Loucy (cell line): ENCODE data around the gene RMRP.

Source experiments
- EZH2phosphoT487 ChIP-seq: fragments of 200-600 bp; IDR thresholded peaks from 2 replicates; pipeline ENCODE4 v1.6.1; 2018; ENCODE audit warnings: antibody characterized with exemption, mild to moderate bottlenecking, moderate library complexity, borderline replicate concordance
- TF ChIP-seq, protein P1 (sequence below): fragments of 200-600 bp; sonication (generic); conservative IDR thresholded peaks from 2 replicates; pipeline ENCODE4 v1.5.1; 2014; ENCODE audit warnings: mild to moderate bottlenecking, antibody characterized with exemption, low read length

DNA sequence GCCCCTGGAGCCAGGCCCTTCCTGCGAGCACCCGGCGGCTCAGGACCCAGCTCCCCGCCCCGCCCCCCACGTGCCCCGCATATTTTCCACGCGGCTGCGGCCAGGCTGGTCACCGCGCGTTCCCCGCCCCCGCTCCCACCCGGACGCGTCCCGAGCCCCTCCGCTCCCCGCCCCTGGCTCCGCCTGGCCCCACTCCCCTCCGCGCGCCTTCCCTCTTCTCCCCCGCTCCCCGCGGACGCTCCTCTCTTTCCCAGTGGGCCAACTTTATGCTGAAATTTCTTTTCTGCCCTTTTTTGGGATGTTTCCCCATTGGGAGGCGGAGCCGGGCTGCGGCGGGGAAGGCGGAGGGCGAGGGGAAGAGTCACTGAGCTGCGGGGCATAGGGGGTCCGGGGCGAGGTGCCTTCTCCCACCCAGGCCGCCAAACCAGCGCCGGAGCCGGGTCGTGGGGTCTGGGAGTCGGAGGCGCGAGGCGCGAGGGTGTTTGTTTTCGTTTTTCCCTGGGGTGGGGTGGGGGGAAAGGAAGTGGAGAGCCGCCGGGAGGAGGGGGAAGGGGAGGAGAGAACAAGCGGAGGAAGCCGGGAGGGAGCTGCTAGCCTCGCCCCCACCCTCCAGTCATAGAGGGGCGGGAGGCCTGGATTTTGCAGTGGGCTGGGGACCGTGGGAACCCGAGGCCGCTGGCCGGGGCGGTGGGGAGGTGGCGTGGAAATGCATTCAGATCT is 33.0 kb upstream of the RMRP start:
- TF ChIP-seq, protein P1, sequence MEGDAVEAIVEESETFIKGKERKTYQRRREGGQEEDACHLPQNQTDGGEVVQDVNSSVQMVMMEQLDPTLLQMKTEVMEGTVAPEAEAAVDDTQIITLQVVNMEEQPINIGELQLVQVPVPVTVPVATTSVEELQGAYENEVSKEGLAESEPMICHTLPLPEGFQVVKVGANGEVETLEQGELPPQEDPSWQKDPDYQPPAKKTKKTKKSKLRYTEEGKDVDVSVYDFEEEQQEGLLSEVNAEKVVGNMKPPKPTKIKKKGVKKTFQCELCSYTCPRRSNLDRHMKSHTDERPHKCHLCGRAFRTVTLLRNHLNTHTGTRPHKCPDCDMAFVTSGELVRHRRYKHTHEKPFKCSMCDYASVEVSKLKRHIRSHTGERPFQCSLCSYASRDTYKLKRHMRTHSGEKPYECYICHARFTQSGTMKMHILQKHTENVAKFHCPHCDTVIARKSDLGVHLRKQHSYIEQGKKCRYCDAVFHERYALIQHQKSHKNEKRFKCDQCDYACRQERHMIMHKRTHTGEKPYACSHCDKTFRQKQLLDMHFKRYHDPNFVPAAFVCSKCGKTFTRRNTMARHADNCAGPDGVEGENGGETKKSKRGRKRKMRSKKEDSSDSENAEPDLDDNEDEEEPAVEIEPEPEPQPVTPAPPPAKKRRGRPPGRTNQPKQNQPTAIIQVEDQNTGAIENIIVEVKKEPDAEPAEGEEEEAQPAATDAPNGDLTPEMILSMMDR = no peak
- no peak for TF ChIP-seq EZH2phosphoT487
